HG03095 (cell line): ENCODE measurements around the gene TPPP3.

Experiments used
- ATAC-seq: cut with Tn5 transposase; IDR thresholded peaks from one replicate; pipeline ENCODE4 v1.9.1; 2021; ENCODE audit warnings: moderate library complexity; ENCODE audit not compliant: unreplicated experiment

Gene TPPP3

DNA sequence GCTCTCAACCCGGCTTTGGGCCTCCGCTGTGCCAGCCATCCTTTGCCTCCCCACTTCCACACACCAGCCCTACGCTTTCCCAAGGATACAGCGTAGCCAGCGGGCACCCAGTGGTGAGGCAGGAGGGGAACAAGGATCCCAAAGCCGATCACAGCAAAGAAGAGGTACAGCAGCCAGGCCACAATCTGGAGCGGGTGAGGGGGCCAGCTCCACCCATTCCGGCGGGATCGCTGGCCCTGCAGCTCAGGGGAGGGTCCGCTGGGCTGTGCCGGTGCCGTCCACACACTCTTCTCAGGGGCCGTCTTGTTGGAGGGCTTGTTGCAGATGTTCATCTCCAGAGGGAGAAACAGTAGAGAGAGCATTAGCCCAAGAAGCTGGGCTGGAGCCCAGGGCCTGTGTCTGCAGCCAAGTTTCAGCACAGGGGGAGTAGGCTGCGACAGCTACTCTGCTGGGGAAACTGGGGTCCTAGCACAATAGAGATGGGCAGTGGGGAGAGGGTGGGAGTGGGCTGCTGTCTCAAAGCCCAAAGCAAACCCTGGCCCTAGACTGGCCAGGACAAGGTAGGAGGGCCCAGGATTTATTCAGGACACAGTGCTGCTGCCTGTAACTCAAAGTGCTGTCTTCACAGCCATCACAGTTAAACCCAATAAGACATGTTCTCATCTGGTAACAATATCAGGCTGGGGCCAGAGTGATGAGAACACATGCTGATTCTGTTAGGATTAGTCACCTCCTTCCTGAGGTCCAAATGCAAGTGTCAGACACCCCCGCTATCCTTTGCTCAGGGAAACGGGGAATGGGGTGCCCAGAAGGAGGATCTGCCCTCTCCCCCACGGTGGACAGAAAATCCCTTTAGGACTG lies 13.0 kb upstream of the TPPP3 start:
- no peak for ATAC-seq

DNA sequence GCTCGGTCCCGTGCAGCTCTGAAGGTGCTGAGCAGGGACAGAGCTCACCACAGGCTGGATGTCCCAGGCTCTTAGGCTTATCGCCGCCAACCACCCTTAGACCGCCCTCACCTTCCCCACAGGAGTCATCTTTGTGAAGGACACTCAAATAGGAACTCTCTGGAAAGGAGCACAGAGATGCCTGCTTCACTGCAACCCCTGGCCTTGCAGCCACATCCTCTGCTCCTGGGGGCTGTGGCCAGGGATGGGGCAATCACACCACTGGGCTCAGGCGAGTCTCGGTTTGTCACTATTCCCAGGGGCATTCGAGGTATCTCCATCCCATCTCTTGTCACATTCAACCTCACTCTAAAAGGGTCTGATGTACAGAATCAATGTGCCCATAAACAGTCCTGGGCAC lies 12.0 kb upstream of the TPPP3 start:
- ATAC-seq, result no peak

DNA sequence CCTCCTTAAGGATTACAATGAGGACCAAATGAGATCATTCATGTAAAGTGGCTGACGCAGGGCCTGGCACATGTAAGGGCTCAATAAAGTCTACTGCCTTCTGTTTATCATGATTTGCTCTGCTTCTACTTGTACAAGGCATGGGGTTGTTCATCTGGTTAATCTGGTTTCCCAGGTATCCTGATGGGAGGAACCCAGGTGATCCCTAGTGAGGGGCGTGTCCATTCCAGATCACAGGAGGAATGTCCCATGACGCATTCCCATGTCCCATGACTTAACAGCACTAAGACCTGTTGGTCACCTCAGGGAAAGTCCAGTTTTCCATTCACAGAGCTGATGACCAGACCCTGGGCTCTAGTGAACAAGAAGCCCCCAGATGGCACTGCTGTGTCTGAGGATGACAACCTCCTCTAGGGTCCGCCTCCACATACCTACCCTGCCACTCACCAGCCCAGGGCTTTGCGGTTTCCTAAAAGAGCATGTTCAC lies 11.5 kb upstream of the TPPP3 start:
- ATAC-seq, result no peak

DNA sequence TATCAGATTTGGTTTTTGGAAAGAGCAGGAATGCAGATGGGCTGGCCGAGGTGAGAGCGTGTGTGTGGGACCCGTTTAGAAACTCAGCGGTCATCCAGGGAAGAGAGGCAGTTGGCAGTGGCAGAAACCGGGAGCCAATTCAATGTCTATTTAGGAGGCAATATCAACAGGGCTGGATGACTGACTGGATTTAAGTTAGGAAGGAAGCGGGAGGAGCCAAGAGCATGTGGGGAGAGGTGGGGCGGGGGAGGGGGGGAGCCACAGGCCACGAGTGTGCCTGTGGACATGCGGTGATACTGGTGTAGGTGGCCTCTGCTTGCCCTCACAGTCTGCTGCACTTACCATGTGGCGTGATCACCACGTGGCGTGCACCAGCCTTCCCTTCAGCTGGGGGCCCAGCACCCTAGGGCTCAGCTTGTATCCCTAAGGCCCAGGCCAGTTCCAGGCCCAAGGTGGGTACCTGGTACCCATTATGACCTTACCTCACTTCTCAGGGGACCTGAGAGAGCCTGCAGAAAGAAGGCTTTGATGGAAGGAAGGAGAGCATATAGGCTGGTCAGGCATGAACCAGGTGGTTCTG lies 10.8 kb upstream of the TPPP3 start:
- ATAC-seq, result no peak

DNA sequence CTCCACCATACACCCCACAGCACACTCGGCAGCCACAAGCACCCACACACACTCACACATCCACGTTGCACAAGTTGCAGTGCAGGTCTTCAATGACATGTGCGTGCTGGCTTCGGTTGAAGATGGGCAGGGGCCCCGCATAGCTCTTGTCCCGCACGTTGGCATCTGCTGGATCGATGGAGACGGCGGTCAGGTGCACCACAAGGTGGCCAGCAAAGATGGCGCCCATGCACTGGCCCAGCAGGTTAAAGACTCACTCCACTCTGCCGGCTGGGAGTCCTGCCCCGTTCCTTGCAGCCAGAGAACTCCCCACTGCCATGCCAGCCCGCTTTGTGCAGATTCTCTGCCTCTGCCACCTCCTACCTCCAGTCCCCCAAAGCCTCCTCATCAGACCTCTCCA lies 7.6 kb upstream of the TPPP3 start:
- ATAC-seq, result no peak

DNA sequence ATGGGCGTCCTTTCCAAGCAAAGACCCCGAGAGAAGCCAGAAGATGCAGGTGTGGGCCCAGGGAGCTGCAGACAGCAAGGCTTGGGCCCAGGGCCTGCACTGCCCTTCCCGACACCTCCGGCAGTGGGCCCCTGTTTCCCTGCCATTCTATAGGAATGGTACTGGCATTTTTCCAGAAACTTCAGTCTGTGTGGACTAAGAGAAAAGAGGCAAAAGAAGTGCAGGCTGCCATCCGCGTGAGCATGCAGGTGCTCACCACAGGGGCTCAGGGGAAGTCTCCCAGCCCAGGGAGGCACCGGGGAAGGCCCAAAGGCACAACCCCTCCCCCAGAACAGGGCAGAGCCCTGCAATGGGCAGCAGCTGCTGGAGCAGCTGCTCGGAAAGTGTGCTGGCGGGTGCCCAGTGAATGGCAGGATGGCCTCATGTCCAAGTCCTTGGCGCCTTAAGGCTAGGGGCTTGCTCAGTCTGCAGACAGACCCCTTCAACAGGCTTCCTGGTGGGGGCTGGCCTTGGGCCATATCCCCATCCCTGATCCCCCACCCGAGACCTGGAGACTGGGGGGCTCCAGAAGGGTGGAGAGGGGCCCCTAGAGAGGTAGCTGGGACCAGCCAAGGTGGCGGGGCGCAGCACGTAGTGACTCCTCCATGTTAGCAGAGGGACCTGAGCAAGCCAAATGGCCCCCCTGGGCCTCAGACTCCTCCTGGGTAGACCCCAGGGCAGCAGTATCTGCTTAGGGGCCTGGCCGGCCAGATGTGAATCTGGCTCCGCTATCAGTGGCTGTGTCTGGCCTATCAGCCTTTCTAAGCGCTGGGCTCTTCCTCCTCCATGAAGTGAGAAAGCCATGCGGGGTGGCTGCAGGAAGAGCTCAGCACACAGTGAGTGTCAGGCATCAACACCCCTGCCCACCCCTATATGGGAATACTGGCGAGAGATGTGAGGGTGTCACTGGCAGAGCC lies 6.7 kb upstream of the TPPP3 start:
- ATAC-seq, result no peak

DNA sequence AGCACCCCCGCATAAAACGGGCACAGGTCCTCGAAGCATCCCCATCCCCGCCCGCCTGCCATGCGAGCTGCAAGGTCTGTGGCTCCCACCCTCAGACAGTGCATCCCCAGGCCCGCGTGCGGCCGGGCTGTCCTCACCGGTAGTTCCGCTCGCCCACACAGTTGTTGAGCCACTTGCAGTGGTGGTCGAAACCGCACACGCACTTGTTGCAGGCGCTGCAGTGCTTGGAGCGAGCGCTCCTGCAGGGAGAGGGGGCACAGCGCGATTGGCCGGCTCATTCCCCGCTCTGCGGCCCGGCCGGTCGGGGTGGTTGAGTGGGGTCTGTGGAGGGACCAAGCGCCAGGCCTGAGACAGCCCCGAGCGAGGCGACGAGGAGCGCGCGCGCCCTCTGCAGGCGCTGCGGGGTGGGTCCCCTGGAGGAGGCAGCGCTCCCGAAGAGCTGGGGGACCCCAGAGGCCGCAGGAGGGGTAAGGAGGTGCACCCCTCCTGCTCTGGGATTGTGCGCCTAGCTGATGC lies 6.0 kb upstream of the TPPP3 start:
- no peak for ATAC-seq

DNA sequence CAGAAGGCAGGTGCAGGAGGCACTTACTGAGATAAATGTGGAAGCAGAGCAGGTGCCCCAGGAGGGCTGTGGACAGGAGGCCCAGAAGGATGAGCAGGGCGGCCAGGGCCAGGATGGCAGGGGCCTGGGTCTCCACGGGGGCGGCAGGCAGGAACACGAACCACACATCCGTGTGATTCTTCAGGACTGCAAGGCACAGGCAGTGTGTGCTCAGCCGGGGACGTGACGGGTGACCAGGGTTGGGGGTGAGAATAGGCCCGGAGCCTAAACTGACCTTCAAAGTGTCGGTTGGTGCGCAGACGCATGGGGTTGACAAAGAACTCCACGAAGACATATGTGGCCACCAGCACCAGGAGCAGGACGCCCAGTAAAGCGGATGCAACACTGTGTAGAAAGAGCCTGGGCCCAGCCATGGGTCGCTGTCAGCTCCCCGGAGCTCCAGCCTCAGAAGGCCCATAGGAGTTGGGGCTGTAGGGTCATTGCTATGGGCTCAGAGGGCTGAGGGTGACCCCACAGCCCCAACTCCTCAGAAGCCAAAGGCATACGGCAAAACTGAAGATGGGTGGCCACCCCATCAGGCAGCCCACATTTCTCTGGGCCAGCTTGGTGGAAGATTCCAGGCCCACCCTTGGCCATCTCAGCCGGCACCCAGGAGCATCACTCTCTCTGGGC lies 5.4 kb upstream of the TPPP3 start:
- ATAC-seq, result no peak

DNA sequence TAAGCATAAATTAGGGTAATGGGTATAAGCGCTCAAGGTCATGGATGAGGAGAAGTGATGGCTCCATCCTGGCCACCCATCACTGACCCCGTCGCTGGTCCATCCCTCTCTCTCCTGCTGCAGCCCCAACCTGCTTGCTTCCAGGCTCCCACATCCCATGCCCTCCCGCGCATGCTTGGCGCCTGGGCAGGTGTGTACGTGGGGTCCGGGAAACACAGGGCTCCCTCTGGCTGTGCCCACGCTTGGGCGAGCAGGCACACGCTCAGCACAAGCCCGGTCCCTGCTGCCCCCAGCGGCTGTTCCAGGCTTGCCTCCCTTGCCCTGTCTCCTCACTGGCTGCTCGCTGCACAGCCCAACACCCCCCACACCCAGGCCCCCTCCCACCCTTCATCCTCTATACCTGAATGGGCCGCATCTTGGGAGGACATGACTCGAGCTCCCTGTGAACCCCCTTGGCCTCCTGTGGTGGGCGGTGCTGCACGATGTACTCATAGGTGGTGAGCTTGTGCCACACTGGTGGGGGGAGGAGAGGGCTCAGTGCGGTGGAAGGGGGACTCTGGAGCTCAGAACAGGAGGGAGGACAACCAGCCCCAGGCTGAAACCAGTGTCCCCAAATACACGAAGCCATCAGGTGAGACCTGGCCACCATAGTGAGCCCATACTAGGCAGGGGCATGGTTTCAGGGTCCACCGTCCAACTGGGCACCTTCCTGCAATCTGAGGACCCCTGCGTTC lies 4.7 kb upstream of the TPPP3 start:
- ATAC-seq, result no peak

DNA sequence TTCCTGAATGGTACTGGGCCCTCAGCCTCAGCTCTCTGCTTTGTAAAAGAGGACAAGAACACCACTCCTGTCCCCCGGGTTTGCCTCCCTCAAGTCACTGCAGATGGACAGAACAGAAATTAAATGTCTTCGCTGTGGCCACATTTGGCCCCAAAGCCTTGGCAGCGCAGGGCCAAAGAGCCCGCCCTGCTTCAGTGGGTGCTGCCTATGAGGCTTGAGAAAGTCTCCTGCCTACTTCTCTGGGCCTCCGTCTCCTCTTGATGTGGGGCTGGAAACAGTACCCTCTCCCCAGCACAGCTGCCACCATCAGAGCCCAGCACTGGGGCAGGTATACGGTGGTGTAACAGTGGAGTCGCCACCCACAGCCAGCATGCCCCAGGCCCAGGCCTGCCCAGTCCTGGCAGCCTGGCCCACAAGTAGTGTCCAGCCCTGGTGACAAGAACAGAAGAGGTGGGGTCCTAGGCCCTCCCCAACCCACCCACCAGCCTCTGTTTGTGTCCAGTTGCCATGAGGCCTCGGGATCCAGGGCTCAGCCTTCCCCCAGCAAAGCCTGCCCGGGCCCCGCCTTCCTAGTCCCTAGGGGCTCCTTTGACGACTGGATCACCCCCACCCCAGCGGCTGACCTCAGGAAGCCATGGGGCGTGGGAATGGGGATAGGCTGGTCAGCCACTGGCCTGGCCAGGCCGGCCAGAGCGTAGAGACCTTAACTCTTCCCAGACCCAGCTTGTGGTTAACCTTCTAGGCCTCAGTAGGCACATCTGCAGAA lies 3.9 kb upstream of the TPPP3 start:
- no peak for ATAC-seq

DNA sequence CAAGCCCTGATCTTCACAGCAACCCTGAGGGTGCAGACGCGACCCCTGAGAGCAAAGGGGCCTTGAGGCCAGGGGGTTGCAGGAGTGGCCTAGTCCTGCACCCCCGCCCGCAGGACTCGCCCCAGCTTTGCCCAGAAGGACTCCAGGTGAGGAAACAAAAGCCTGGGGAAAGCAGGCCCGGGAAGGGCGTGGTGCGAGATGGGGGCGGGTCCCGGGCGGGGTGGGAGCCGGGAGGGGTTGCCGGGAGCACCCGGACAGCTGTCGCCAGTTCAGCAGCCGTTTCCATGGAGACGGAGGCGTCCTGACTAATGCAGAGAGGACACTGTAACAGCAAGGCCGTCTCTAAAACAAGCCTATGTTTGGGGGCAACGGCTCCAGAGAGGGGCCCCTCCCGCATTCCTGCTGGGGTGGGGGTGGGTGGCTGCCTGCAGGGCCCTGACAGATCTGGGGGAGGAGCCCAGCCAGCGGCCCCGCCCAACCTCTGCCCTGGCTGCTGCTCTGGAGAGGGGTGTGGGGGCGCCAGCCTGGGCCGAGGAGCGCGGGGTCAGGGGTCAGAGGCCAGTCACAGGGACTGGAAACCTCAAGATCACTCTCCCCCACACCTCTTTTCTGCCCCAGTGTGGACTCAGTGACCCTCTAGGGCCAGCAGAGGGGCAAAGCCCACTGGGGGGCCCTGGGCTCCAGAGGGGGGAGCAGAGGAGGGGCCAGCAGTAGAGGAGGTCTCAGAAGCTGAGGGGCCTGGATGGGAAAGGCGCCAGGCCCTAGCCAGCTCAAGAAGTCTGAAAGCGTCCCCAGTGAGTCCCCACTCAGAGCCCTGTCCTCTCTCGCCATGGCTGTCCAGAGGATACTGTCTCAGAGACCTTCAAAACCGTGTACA lies 3.1 kb upstream of the TPPP3 start:
- ATAC-seq, result no peak

DNA sequence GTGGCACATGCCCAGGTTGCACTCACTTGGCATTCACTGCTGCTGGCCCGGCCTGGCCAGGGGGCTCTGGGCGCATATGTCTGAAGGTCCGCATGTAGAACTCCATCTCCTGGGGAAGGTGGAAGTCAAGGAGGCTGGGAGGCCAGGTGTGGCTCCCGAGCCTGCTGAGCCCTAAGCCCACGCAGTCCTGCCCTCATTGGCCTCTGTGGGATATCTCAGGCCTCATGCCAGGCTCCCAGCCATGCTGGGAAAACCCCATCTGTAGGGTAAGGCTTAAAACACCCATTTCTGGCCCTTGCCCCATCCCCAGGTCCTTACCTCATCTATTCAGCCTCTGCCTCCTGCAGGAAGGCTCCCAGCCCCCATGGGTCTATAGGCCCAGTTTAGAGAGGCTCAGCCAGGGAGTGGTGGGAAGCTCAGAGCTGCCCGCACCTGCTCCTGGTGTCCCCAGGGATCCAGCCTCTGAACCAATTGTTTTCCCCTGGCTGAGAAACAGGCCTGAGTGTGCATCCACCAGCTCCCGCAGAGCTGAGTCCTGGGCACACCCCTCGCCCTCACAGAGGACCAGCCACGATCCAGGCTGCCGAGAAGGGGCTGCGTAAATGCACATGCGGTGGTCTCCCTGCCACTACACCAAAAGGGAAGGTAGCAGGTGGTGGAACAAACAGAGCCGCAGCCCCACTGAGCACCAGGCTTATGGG lies 2.3 kb upstream of the TPPP3 start:
- no peak for ATAC-seq

DNA sequence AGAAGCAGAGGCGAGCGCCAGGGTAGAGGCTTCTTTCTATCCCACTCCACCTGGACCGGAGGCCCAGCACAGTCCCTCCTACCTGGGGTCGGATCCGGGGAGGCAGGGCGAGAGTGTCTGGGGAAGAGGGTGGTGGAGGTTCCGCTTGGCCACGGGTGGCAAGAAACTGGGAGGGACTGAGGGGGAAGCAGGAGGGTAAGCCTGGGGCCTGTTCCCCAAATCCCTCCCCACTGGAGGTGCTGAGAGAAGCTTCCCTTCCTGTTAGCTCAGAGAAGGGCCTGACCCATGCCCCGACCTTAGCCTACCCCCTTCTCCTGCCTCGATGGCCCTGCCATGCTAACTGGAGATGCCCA lies 1.8 kb upstream of the TPPP3 start:
- no peak for ATAC-seq

DNA sequence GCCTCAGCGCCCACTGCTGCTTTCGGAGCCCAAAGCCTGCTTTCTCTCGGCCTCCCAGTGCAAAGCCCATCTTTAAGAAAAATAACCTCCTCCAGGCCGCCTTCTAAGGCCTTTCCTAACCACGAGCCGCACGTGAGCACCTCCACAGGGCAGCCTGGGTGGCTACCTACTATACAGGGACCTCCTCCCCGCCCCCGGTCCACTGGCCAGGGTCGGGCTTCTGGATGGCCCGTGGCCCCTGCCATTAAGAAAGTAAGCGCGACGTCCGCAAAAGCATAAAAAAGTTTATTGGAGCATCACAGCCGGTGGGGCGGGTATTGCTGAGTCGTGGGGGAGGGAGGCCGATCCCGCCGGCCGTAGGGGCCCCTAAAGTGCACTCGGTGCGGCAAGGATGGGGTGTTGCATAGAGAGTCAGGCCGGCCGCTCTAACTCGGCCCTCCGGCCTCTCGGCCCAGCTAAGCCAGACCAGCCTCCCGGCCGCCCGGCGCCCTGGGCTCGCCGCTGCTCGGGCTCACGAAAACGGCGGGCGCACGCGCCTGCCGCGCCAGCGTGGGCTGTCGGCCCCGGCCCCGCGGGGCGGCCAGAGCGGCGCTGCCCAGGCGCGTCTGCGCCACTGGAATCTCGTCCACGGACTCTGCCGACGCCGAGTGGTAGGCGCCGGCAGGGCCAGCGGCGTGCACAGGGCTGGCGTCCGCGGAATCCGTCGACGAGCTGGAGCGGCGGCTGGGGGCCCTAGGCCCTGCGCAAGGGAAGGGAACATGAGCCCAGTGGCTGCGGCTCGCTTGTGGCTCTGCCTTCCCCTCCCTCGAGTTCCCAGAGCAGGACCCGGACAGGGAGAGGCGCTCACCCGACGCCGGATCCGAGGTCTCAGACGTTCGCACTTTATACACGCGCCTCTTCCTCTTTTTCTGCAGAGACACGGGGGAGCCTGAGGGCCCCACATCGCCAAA lies 1.1 kb upstream of the TPPP3 start:
- ATAC-seq, result no peak

DNA sequence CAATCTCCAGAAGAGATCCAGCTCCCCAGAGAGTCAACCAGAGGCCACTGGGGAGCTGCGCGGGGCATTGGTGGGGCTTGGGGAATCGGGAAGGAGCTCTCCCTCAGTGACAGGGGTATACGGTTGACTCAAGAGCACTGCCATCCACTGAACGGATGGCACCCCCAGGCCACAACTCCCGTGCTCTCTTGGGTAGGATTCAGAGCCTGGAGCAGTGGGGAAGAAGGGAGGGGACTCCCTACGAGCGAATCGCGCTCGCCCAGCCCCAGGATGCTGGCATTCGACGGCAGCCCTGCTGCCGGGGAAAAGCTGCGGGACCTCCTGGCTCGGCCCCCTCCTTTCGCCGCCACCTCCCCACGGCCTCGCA lies 473 bp upstream of the TPPP3 start:
- no peak for ATAC-seq

DNA sequence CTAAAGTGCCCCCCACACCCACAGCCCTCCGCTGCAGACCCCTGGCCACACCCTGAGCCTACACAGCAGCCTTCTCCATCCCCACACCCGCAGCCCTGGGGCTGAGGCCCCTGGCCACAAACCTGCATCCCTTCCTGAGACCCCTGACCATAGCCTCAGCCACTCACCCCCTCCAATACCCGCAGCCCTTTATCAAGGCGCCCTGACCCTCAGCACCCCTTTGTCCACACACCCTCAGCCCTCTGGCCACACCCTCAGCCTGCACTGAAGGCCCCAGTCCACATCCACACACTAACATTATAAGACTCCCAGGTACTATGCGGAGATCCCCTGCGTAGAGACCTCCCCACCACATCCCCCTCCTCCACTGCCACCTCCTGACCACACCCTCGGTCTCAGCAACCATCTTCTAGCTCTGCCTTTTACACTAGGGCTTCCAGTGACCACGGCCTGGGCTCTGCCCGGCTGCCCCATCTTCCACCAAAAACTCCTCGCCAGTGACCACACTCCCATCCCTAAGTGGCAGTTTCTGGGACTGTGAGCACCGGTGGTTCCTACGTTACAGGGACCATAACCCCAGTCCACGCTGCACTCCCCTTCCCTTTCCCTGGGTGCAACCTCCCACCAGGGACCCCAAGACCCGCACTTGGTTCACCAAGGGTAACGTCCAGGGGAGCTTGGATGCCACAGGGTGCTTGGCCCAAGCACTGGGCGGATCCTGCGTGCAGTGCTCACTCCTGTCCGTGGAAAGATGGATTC lies 818 bp downstream of the TPPP3 start:
- no peak for ATAC-seq
